K562 (cell line): ENCODE measurements around the gene GREB1.

Source experiments
- CEBPZ ChIP-seq: fragments of 150-350 bp; IDR thresholded peaks from 2 replicates; pipeline ENCODE4 v1.6.1; 2014; ENCODE audit warnings: low read depth, mild to moderate bottlenecking, low read length, borderline replicate concordance
- CHD2 ChIP-seq: IDR thresholded peaks from 2 replicates; pipeline ENCODE4 v1.6.1; 2011; ENCODE audit warnings: low read depth, low read length
- NEUROD1 ChIP-seq: fragments of 150-350 bp; IDR thresholded peaks from 2 replicates; pipeline ENCODE4 v1.6.1; 2014; ENCODE audit warnings: borderline replicate concordance, low read length, low read depth; ENCODE audit not compliant: partially characterized antibody
- POLR2A ChIP-seq: fragments of 450-650 bp; conservative IDR thresholded peaks from 2 replicates; pipeline ENCODE4 v1.6.1; 2016
- SRF ChIP-seq, 2 experiments: fragments of 250-450, 450-650 bp in 1 of 2; sonication (Bioruptor Pico) in 1 of 2; sonication (generic) in 1 of 2; formaldehyde crosslinking; IDR thresholded peaks; 2 replicates each; pipeline versions ENCODE4 v1.5.0 to v1.5.1; 2020 to 2022; ENCODE audit warnings: mild to moderate bottlenecking in 1 of 2, missing genetic modification reagents in 1 of 2
- TBL1XR1 ChIP-seq, 2 experiments: IDR thresholded peaks; 2 replicates each; pipeline ENCODE4 v1.6.1; 2012; ENCODE audit warnings: improper control_type of control experiment in 2 of 2, low read length in 2 of 2, mild to moderate bottlenecking in 1 of 2
- U2AF2 ChIP-seq: fragments of 200-400 bp; formaldehyde crosslinking; optimal IDR thresholded peaks from 2 replicates; pipeline ENCODE3; 2017; ENCODE audit warnings: low read depth, mild to moderate bottlenecking, low read length
- YY1 ChIP-seq, 3 experiments: IDR thresholded peaks; 2 replicates each; pipeline ENCODE4 v1.6.1; 2011; ENCODE audit warnings: low read length in 2 of 3, mild to moderate bottlenecking in 2 of 3, moderate library complexity in 2 of 3, borderline replicate concordance in 1 of 3, control low read depth in 1 of 3, low read depth in 1 of 3; ENCODE audit not compliant: insufficient read depth in 3 of 3, insufficient replicate concordance in 2 of 3, control insufficient read depth in 1 of 3, insufficient read length in 1 of 3; ENCODE audit errors: extremely low read depth in 1 of 3
- ZBTB33 ChIP-seq: sonication (generic); formaldehyde crosslinking; IDR thresholded peaks from 2 replicates; pipeline ENCODE4 v1.8.1; 2023; ENCODE audit warnings: mild to moderate bottlenecking, missing genetic modification reagents
- ZNF217 ChIP-seq: sonication (generic); formaldehyde crosslinking; IDR thresholded peaks from 2 replicates; pipeline ENCODE4 v1.8.0; 2022; ENCODE audit warnings: mild to moderate bottlenecking, missing genetic modification reagents
- ZNF384 ChIP-seq: IDR thresholded peaks from 2 replicates; pipeline ENCODE4 v1.6.1; 2012; ENCODE audit warnings: low read depth, low read length, improper control_type of control experiment
- TF ChIP-seq, protein P1 (sequence below): sonication (generic); formaldehyde crosslinking; IDR thresholded peaks from 2 replicates; pipeline ENCODE4 v1.9.0; 2022; ENCODE audit warnings: mild to moderate bottlenecking, missing genetic modification reagents

GRCh38 chr2:11663427-11663826 is 129.6 kb downstream of the GREB1 start:
- TF ChIP-seq U2AF2: no peak
- no peak for TF ChIP-seq CEBPZ
- TF ChIP-seq, protein P1, sequence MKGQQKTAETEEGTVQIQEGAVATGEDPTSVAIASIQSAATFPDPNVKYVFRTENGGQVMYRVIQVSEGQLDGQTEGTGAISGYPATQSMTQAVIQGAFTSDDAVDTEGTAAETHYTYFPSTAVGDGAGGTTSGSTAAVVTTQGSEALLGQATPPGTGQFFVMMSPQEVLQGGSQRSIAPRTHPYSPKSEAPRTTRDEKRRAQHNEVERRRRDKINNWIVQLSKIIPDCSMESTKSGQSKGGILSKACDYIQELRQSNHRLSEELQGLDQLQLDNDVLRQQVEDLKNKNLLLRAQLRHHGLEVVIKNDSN: no peak
- no peak for TF ChIP-seq POLR2A
- TF ChIP-seq YY1 (IDR thresholded peaks at IDR 0.05; ENCODE audit: borderline replicate concordance in 1 of 3, control insufficient read depth in 1 of 3, extremely low read depth in 1 of 3, insufficient read depth in 3 of 3, insufficient read length in 1 of 3, insufficient replicate concordance in 2 of 3, low read depth in 1 of 3, low read length in 2 of 3): no peak
- TF ChIP-seq ZNF217 (CRISPR knock-in tag): no peak
- no peak for TF ChIP-seq CHD2
- no peak for TF ChIP-seq ZBTB33
- TF ChIP-seq NEUROD1: no peak
- TF ChIP-seq ZNF384: no peak
- no peak for TF ChIP-seq SRF (CRISPR knock-in tag; IDR thresholded peaks at IDR 0.05)
- no peak for TF ChIP-seq TBL1XR1 (IDR thresholded peaks at IDR 0.05; ENCODE audit: low read length in 2 of 2)
